ENCODE data around the gene SLC8A3. TPM values are rescaled to one million over a fixed set of nuclear protein-coding genes. Genes with fewer than 3 reads are reported as not detected.
A peak's percentile ranks its signal among the peaks of the same experiment; 100 is the strongest.

Gene SLC8A3
- polyA plus RNA-seq, 12 donors = 2.7 to 12.0 (median 6.7) TPM; not detected in 2

DNA sequence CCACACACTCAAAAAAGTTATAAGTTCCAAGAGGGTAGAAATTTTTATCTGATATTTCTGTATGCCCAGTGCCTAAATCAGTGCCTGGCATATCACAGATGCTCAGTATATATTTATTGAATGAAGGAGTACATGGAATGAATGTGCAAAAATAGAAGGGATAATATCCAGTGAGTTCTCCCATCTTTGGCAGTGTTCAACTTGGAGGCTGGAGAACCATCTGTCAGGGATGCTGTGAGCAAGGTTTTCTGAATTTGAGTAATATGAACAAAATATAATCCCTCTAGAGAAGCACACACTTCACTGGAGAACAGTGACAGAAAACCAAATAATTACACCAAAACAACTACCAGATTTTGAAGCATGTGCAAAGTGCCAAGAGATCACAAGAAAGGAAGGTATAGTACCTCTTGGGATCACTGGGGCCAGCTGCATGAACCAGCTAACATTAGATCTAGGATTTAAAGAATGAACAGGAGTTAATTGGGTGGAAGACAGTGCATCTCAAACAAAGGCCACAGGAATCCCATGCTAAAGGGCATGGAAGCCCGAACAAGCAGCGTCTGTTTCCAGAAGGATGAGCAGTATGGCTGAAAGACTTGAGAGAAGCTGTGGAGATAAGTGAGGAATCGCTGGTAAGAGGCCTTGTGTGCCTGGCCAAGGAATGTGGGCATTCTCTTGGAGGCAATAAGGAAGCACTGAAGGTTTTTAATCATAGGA lies 11.5 kb downstream of the SLC8A3 start:
- DNase-seq = no peak

DNA sequence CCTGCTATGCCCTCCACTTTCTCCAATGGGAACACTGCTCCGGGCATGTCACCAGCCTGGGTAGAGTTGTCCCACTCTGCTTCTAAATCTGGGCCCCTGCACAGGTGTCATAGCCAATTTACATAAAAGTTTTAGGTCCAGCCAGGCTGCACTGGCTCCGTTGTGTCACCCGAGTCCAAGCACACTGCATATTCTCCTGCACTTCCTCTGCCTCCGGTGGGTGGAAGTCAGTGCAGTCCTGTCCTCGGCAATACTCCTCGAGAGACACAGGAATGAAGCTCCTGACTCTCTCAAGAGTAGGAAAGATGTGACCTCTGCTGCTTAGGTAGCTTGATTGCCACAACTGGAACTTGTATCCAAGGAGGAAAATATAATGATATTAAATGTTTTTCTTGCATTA lies 15.2 kb downstream of the SLC8A3 start:
- no peak for DNase-seq

DNA sequence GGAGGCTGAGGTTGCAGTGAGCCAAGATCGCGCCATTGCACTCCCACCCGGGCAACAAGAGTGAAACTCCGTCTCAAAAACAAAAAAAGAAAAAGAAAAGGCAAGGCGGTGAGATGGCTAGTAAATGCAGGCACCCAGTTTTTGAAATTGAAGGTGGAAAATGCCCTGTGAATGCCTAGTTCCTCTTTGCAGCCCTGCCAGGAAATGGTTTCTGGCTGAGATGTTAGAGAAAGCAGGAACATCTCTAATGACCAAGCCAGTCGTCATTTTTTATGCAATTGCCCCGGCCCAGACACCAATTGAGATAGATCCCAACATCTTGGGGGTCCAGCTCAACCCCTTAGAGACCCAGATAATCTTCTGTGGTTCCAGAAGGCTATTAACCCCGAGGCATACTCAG lies 17.0 kb downstream of the SLC8A3 start:
- DNase-seq = no peak

DNA sequence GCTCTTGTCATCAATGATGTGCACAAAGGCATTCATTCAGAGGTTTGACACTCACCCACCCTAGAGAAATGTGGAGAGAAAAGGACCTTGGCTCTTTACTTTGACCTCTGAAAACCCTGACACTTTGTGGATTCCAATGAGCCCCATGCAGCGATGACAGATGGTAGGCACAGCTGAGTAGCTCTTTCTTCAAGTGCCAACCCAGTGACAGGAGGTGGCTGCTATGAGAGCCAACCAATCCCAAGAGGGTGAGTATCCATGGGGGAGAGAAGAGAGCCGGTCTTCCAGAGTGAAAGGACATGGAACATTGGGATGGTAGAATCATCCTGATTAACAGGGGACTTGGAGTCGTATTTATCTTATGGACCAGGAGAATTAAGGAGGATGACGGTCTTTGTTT lies 17.8 kb downstream of the SLC8A3 start:
- no peak for DNase-seq

DNA sequence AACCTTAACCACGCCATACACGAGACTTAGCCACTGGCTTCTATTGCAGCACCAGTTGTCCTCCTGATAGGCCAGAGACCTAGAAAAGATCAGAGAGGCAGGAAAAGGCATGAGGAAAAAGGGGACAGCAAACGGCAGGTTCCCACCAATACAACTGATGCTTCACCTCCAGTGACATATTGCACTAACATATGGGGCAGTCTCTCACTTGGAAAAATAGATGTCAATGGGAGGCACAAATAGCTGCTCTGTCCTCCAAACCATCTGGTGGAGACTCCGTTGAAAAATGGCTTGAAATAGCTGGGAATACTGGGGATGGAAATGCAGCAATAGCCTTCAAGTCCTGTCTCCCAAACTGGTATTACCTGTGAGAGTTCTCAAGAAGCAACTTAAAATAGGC lies 20.3 kb downstream of the SLC8A3 start:
- no peak for DNase-seq

DNA sequence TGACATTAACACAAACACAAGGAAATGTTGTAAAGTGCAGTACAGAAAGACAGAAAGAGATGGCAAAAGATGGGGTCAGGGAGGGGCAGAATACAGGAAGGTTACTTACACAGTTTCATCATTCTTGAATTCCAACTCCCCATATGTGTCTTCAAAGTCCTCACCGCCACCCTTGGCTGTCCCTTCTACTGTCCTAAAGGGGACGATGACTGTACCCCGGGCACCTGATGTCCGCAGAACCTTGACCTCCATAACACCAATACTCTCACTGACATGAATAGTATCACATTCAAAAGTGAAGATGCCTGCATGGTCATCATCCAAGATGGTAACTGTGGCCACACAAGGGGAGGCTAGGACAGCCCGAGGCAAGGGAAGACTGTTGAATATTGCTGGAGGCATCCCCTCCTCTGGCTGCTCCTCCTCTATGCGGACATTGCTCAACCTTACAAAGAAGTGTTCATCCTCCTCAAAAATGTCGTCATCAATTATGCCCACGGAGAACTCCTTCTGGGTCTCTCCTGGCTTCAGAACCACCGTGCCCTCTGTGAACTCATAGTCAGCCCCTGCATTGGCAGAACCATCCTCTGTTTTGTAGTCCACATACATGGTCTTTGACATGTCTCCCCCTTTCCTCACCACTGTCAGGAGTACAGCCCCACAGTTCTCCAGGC lies 22.1 kb downstream of the SLC8A3 start:
- no peak for DNase-seq

DNA sequence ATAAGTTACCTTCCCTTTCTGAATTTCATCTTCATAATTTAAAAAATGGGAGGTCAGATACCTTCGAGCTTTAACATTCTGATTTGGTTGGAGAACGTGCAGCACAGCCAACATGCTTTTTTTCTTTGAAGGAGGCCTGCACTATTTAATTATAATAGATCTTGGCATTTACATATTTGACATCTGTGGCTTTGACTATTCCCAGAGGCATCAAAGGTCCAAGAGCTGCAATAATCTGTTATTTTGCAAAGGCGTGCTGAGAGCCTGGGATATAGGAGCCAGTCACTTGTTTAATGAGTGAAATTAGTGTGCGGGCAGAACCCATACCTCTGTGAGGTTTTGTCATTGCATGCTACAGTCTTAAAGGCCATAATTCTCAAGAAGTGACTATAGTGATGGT lies 26.4 kb downstream of the SLC8A3 start:
- no peak for DNase-seq

DNA sequence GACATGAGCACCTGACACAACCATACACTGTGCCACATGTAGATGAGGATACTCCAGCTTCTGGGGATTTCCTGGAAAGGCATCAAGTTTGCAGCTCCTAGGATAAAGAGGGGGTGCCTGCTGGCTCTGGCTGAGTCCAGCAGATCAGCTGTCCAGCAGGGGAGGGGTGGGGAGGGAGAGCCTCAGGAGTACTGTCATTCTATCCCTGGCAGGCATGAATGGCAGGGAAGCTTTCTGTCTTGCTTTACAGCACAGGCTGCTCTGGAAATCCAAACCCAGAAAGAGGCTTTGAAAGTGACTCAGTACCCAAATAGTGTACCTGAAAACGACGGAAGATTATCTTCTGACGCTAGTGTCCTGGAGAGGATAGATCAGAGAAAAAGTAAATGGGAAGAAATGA lies 32.2 kb downstream of the SLC8A3 start:
- DNase-seq = peak; percentile 1

DNA sequence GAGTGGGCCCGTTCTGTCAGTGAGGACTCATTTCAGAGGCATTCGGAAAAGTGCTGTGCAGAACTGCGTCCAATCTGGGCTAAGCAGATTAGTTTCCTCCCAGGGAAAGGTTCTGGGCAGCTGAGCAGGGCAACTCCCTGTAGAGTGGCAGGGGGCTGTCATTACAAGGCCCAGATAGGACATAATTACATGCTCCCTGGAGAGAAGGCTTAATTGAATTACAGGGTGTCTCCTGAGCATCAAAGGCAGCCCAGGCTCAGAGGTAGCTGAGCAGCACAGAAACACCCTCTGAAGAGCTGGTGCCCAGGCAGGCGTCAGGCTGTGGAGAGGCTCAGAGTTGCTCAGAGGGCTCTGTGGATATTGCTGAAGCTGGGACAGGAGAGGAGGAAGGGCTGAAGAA lies 36.0 kb downstream of the SLC8A3 start:
- DNase-seq = no peak

DNA sequence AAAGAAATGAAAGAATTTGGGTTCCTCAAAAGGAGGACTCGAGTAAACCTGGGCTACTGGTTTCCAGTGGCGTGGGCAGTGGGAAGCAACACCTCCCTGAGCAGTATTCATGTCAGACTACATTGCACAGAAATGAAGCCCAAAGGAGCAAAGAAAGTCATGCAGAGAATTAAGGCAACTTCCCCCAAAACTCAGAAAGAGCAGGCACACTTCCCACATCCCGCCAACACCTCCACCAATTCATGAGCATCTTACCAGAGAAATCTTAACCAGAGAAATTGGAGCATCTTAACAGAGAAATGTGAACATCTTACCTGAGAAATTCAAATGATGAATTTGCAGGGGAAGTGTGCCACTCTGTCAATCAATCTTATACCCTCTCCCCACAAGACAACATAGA lies 36.7 kb downstream of the SLC8A3 start:
- no peak for DNase-seq

DNA sequence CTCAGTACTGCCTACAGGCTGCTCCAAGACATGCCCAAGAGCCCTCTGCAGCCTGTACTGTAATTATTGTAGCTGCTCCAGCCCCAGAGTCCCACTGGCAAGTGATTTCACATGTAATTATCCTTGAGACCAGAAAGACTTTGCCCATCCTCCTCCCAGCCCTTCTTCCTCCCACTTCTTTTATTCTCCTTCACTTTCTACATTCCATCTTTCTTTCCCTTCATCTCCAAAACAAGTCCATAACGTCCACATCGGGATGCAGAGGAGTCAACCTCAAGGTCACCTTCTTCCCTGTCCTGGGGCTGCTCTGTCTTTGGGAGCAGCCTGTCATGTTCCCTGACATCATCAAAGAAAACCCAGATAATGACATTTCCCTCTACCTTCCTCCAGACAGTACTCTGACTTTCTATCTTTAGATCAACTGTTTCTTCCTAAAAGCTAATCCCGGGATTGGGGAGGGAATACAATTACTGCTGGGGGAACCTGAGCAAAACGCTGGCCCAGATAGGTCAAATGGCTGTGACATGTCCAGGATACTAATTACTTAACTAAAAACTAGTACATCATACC lies 39.1 kb downstream of the SLC8A3 start:
- DNase-seq = no peak

DNA sequence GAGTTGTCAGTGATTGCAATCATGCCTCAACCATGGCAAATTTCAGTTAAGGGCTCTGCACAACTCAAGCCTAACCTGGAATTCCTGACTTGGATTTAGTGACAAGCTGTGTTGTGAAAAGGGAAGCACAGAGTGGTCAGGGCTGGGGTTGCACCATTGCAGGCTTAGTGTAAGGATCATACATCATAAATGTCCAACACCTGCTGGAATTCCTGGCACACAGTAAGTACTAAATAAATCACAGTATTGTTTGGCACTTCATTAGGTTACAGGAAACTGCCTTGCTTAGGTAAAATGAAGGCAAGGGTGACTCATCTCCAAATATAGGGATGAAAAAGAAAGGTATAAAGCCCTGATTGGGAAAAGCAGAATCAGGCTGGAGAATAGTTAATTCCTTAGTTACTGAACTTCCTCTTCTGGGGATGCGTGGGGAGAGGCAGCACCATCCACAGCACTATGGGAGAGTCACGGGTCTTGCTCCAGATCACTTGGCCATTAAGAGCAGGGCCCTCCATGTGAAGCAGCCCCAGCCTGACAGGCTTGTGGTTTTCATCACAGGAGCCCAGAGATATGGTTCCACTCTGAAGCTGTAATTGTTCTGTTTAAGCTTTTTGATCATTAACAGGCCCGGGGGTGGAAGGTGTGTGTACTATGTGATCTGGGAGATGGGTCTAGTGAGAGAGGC lies 39.7 kb downstream of the SLC8A3 start:
- no peak for DNase-seq

DNA sequence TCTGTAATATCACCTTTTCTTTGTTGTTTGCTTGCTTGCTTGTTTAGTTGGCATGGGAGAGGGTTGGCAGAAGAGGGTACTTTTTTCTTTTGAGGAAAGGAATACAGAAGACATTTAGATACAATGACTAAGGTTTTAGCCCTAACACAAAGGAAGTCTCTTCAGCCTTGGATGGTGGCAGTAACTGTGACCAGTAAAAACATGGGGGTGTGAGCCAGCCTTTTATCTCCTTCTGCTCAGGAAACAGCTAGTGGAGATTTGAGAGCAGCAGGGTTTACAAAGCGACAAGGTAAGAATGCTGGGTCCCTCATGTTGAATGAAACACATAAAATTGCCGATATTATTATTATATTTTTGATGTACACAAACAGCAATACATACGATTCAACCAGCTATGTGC lies 40.4 kb downstream of the SLC8A3 start:
- no peak for DNase-seq

DNA sequence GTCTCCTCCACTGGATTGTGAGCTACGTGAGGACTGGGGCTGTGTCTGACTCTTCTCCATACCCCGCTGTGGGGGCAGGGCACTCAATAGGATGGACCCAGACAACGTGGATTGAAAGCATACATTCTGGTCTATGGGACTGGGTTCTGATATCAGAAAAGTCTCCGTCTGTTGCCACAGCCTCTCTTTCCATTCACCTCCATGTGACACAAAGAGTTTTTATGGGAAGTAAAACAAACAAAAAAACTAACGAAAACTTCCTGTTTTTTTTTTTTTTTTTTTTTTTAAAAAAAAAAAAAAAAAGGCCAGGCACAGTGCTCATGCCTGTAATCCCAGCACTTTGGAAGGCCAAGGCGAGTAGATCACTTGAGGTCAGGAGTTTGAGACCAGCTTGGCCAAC lies 44.7 kb downstream of the SLC8A3 start:
- DNase-seq = no peak

DNA sequence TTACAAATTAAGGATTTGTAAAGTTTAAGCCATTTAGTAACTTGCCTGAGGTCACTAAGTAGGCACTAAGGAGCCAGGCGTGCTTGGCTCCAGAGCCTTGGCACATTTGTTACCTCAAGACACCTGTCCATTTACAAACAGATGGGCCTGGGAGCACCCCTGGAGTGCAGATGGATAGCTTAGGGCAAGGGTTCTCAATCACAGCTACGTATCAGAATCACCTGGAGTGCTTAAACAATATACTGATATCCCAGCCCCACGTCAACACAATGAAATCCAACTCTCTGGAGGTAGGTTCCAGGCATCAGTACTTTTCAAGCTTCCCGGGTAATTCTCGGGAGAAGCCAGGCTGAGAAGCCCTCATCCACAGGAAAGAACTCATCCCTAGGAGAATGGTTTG lies 45.4 kb downstream of the SLC8A3 start:
- no peak for DNase-seq

DNA sequence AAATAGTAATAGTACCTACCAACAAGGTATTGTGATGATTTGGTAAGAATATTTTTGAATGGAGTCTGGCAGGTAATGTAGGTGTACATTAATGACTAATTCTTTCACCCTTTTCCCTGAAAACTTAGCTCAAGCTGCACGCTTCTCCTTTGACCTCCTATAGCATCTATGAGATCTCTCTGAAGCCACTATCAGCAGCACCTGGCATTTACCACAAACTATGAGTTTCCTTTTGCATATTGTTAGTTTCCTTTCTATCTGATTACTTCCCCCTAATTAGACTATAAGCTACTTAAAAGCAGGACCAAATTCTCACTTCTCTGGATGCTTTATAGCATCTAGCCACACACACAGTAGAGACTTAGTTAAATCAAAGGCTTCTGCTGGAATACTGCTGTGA lies 48.1 kb downstream of the SLC8A3 start:
- no peak for DNase-seq

DNA sequence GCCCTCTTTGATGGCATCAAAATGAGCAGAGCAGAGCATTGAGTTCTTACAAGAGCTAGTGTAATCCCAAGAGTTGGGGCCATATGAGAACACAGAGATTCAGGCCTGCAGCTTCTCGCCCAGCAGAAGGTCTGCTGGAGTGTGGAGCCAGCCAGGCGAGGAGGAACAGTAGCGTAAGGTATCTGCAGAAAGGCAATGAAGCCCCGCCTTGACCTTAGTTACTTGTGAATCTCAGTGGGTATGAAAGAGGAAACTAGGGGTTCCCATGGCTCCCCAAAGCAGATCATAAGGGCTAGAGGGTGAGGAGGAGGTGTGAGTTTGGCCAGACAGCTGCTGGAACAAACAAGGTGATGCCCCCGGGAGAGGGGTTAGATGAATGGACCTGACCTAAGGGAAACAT lies 49.4 kb downstream of the SLC8A3 start:
- no peak for DNase-seq

DNA sequence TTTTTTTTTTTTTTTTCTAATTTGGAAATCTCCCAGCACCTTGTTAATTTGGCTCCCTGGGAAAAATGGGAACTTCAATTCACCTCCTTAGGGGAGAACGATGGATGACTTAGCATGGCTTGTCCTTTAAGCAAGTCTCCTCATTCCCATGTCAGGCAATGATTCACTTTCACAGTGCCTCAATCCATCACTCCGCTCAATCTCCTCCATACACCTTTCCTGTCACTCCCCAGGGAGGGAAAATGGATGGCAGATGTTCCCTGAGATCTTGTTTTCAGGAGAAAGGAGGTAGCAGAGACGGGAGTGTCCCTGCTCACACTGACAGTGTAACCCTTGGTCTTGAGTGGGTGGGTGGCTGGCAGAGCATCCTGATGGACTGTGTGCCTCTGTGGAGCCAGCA lies 51.0 kb downstream of the SLC8A3 start:
- DNase-seq = no peak

DNA sequence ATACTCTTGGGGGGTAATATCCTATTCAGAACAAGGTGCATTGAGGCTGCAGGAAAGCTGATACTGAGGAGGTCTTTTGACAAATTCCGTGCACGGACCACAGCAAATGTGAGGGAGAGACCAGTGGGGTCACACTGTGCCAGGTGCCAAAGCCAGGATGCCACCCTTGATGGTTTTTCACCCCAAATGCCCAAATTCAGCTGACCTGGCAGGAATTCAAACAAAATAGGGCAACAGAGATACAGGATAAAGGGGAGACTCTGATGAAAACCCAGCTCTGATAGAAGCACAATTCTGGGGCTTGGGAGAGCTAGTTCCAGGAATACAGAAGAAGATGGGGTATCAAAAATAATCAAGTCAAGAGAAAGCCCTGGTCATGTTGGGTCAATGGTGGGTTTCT lies 55.3 kb downstream of the SLC8A3 start:
- no peak for DNase-seq

DNA sequence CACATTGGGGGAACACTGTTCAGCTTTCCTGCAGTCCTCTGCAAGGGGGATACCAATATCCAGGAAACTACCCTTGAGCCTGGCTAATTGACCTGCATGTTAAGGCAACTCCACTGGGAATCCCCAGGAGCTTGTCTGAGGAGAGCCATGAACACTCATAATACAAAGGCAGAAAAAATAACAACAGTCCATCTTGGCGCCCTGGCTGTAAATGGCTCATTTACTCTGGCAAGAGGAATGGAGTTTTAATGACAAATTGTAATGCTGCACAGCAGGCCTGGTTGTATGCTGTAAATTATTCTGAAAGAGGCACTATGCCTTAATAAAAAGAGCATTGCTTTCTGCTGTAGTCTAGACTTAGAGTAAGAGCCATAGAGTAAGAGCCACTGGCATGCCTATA lies 58.3 kb downstream of the SLC8A3 start:
- no peak for DNase-seq

DNA sequence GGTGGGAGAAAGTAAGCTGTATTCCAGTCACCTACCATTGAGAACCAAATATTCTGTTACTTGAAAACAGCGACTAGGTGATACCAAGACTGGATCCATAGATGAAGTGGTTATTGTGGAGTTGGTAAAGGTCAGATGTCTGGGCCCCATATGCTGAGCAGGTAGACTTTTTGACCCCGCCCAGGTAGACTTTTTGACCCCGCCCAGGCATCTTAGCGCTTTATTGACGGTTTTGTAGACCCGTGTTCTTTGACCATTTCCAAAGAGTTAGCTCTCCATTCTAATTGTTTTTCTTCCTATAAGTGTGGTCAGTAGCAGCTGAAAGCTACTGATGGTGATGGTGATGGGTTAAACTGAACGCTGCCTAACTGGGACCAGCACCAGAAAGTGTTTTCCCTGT lies 61.6 kb downstream of the SLC8A3 start:
- no peak for DNase-seq

DNA sequence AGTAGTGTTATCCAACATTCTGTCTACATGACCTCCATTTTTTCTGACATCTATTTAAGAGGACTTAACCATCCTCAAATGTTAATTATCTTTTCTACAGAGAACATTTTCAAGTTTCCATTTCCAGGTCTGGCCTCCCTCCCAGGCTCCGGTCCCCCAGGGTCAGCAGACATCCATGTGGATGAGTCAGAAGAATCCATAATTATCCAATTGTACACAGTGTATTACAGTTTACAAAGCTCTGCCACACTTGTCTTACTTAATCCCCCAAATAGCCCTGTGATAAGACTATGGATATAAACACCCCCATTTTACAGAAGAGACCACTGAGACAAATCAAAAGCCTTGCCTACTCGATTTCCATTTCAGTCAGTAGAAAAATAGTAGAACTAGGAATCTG lies 65.0 kb downstream of the SLC8A3 start:
- no peak for DNase-seq

DNA sequence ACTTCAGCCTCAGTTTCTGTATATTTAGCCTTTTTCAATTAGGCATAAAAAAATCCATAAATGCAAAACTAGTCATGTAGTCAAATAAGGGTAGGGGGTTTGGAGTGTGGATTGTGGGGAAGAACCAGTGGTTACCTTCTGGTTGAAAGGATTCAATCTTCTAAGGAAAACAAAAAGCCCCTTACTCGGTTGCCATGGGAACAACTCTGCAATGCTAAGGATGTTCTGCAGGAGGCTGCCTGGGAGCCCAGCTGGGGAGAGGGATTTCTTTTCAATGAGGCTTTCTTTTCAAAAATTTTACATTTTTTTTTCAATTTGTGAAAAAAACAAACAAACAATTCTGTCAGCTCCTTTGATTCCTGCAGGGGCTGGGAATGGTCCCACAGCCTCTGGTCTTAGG lies 67.2 kb downstream of the SLC8A3 start:
- DNase-seq = no peak
